Eye (tissue), 1 donor: ENCODE measurements around the gene CEP85L.
A peak's percentile ranks its signal among the peaks of the same experiment; 100 is the strongest.

Experiments
- DNase-seq: peaks from one replicate; pipeline ENCODE4 v3.0.0-alpha.2; 2015

Gene CEP85L

DNA sequence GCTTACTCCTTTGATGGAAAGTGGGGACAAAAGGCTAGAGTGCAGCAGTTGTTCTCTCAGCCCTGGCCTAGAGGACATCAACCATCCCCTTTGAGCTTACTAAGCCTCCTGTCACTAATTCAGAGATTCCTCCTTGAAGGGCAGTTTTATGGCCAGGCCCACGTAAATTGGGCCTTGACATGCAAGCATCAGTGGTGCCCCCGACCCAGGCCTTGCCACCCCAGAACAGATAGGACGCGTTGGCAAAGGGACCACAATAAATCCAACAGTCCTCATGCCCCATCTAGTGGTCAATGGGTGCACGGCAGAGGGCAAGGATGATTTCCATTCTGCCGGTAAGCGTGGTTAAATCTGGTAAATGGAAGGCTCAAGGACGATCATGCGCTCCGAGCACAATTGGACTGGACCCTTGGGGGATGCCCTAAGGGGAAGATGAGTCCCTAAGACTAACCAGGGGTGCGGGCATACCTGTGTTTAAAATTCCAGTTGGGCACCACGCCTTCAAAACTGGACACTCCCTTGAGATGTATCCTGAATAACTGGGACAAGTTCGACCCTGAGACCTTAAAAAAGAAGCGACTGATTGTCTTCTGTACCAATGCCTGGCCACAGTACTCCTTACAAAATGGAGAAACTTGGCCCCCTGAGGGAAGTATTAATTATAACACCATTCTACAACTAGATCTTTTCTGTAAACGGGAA lies 32.6 kb downstream of the CEP85L start:
- DNase-seq = peak; percentile 21

DNA sequence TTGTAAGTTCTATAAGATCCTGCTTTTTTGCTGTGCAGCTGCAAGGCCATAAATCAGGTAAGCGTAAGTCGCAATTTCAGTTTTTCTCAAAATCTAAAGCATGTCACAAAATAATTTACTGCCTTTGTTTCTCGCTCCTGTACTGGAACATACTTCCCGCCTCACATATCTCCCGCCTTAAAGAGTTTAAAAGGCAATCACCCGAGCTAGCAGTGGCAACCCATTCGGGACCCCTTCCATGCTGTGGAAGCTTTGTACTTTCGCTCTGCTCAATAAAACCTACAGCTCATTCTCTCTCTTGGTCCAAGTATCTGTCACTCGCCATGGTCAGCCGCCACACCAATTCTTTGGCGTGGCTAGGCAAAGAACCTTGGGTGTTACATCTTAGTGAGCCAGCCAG lies 34.0 kb downstream of the CEP85L start:
- no peak for DNase-seq

DNA sequence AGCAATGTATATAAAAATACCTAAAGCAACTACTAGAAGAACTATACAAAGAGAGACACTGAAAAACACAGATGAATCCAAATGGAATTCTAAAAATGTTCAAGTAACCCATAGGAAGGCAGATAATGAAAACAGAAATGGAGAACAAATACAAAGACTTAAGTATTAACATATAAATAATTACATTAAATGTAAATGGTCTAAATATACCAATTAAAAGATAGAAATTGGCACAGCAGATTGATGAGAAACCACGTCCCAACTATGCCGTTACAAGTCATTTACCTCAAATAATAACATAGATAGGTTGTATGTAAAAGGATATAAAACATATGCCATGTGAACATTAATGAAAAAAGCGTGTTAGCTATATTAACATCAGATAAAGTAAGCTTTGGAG lies 40.1 kb downstream of the CEP85L start:
- DNase-seq = no peak

DNA sequence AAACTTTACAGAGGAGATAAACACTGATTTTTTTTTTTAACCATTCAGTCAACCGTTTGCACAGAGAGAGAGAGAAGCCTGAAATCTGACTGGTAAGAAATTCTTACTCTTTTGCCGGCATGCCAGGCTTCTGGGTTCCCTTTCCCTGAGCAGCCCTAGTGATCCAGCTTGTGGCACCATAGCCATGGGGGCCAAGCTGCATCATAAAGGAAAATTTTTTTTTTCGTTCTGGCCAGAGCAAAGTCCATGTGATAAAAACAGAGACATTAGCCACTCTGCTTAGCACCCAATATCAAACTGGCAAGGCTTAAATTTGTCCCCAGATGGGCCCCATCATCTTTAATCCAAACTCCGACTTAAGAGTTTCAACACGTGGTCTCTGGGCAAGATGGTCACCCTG lies 44.5 kb downstream of the CEP85L start:
- no peak for DNase-seq

DNA sequence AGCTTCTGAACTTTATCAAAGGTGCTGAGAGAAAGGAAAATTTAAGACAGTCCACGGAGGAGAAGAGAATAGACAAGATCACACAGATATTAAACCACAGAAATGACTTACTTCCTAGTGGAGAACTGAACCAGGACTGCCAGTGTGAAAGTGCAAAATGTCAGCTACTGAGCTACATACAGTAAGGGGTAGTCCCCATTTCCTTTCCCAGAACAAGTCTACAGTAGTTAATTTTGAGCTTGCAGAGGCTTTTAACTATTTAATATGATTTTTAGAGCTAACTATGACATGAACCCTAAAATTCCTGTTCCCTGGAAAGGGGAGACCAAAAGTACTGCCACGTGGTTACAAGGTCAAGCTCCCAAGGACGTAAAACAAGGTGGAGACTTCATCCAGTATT lies 45.1 kb downstream of the CEP85L start:
- no peak for DNase-seq

DNA sequence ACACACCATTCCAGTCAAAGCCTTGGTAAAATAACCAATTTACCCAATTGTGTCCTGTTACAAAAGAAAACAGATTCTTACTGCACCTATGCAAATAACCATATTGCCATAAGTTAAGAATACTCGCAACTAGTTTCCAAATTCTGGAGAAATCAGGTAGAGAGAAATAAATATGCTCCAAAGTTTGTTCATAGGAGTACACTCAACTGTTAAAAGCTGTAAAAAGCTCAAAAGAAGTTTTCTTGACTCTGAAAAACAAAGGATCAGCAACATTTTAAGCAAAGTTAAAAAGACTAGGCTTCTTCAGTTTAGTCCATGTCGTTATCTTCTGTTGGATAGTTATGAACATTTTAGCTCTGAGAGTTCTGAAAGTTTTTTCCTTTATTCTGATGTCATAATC lies 48.0 kb downstream of the CEP85L start:
- DNase-seq = no peak

DNA sequence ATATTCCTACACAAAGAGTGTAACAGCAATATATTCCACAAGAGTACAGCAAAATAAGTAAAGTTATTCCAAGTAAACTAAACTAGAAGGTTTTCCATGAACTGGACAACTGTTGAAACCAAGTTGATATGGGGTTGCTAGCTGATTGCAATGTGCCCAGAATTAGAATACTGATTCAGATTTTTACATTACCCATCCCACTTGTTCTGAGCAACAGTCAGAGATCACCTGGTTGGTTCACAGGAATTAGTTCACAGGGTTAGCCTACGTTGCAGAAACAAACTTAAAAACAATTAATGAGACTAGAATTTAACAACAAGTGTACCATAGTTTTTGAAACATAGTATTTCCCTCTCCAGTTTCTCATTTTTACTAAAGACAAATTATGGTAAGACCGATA lies 49.1 kb downstream of the CEP85L start:
- no peak for DNase-seq

DNA sequence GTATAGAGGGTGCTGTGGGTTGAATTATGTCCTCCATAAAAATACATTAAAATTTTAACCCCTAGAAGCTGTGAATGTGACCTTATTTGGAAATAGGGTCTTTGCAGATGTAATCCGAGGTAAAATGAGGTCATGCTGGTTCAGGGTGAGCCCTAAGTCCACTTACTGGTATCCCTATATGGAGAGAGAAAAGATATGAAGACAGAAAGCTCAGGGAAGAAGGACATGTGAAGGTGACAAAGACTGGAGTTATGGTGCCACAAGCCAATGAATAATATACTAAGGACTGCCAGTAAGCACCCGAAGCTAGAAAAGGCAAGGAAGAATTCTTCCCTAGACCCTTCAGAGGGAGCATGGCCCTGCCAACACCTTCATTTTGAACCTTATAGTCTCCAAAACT lies 53.1 kb downstream of the CEP85L start:
- no peak for DNase-seq

DNA sequence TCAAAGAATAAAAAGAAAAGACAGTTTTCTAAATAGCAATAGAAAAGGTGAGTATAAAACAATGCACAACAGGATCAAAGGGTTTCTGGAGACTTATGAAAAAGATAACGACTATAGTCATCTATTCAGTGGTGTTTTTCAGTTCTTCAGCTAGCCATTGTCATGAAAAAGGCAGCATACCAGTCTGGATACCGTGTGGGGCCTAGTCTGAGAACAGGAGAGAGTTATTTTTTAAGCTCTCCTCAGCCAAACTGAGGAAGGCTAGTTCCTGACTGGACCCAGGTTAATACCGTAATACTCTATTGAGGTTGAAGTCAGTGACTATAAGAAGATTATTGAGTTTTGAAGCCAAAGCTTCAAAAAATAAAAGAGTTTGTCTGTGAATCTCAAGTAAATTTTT lies 53.8 kb downstream of the CEP85L start:
- no peak for DNase-seq

DNA sequence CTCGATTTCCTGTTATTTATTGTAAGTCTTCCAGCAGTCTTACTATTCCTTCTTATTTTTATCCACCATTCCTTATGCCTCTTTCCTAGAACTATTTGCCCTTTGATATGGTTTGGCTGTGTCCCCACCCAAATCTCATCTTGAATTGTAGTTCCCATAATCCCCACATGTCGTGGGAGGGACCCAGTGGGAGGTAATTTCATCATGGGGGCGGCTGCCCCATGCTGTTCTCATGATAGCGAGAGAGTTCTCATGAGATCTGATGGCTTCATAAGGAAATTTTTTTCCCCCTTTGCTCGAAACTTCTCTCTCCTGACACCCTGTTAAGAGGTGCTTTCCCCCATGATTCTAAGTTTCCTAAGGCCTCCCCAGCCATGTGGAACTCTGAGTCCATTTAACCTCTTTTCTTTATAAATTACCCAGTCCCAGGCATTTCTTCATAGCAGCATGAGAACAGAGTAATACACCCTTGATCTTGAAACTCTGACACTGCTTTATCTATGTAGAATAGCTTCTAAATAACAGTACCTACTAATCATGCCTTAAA lies 54.5 kb downstream of the CEP85L start:
- DNase-seq = no peak

DNA sequence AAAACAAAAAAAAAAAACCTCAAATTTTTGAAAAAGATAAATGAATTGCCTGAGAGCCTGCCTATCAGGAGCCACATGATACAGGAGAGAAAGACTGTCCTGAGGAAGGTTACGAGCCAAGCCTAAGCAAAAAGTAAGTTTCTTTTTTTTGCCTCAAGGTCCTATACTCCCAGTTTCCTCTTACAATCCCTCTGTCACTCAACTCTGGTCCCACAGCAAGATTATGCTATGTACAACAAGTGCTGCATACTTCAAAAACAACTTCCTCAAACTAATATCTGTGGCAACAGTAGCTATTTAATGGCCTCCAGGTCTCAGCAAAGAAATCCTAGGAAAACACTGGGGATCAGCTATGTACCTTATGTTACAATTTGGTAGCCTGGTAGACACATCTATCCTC lies 56.5 kb downstream of the CEP85L start:
- DNase-seq = no peak

DNA sequence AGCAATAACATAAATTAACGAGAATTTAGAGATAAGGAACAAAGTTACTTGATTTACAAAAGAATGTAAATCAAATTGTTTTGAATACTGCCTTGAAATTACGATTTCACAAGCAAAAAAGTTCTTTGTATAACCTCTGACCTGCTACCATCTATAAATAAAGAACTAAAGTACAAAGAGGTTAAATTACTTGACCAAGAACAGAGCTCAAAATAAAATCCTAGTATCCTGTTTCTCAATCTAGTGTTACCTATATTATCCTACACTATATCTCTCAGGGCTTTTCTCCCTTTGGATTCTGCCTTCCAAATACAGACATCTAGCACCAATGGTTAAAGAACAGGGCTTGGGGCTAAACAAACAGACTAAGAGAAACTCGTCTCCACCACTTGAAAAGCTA lies 59.5 kb downstream of the CEP85L start:
- DNase-seq = no peak

DNA sequence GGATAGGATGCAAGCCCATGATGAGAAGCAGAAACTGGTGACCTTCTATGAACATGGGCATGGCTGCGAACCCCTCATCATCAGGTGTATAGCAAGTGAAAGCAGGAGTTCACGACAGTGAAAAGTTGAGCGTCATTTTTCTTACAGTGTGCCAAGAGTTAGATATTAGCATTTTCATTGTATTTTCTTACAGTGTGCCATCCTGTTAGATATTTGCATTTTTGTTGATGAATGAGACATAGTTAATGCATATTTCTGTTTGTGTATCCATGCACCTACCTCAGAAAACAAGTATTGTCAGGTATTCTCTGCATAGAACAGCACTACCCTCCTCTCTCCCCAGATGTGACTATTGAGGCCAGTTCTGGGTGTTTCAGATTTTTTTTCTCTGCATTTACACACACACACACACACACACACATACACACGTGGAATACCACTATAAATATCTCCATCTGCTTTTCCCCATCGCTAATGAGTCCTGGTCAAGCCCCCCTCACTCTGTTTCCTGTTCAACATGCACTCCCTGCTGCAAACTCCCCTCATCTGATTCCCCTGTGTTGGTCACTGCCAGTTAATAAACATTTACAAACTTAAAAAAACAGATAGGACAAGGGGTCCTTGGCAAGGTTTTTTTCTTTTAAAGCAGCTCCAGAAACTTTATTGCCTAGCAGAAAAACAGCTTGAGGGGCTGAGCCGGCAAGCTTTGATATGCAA lies 61.6 kb downstream of the CEP85L start:
- no peak for DNase-seq

DNA sequence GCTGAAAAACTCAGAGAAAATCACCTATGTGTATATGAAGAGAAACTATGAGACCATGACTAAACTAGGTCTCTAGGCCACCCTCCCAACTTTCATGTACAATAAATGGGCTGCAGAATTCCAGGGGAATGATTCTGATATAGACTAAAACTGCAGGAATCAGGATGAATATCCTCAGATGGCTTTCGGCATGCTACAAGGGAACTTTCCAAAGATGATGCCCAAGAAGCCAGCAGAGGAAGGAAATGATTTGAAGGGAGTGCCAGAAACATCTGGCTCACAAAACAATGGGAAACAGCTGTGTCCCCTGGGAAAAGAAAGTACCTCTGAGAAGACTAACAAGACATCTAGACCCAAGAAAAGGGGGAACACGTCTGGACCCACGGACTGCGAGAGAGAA lies 62.2 kb downstream of the CEP85L start:
- no peak for DNase-seq

DNA sequence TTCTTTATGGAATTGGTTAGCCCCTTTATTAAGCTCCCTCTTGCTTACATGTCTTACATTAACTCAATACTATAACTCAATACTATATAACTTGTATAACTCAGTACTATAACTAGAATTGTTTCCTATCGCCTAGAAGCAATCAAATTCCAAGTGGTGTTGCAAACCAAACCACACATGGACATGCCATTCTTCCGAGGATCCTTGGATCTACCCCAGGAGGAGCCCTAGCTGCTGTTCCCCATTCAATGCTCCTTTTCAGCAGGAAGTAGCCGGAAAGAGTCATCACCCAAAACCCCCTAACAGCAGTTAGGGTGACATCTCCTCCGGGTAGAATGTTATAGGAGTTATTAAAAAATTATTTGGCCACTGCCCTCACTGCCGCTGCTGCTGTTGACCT lies 62.8 kb downstream of the CEP85L start:
- DNase-seq = no peak

DNA sequence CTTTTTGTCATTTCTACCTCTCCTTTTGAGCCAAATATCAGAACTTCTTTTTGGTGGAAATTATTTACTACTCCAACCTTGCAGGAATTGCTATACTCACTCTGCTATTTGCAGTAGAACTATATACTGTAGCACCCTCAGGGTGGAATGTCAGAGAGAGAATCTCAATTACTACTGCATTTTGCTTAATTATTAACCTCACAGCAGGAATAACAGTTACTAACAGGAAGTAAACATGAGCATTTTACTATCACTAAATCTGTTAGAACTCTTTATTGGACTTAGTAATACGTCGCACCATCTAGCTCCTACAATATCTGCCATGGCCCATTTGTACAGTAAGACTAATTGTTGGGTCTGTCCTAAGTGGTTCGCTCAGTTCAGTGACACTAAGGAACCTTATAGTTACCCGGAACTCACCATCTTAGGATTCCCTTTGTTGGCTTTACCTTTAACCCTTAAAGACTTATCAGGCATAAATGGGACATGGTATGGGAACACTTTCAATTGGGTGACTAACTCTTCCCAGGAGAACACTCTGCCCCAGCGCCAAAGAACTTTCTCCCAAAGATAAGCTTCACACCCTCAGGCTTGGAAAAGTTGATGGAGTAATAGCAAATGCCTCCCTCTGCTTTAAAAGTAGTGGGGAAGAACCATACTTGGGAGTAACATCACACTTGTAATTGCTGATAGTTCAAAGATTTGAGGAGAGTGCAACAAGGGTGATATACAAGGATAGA lies 64.5 kb downstream of the CEP85L start:
- DNase-seq = no peak

DNA sequence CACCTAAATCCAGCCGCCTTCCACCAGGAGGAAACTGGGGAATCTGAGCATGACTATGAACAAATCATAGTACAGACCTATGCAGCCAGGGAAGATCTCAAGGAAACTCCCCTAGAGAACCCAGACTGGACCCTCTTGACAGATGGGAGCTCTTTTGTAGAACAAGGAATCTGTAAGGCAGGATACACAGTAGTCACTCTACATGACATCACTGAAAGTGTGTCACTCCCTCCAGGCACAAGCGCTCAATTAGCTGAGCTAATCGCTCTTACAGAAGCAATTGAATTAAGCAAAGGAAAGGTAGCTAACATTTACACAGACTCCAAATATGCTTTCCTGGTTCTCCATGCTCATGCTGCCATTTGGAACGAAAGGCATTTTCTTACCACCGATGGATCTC lies 66.5 kb downstream of the CEP85L start:
- no peak for DNase-seq

DNA sequence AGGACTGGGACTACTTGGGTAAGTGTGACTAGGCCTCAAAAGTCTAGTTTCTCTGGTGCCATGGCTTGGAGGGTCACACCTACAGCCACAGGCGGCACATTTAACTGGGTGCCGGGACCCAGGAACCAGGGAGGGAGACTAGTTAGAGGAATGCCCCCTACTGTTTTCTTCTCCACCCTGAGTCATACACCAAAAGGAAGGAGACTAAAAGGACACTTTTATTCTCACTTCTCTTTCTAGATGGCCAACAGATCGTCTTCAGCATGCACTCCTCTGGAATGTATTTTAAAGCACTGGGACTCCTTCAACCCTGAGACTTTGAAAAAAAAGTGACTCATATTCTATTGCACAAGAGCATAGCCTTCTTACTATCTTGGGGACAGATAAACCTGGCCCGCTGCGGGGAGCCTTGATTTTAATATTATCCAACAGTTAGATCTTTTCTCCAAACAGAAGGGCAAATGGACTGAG lies 69.9 kb downstream of the CEP85L start:
- no peak for DNase-seq

DNA sequence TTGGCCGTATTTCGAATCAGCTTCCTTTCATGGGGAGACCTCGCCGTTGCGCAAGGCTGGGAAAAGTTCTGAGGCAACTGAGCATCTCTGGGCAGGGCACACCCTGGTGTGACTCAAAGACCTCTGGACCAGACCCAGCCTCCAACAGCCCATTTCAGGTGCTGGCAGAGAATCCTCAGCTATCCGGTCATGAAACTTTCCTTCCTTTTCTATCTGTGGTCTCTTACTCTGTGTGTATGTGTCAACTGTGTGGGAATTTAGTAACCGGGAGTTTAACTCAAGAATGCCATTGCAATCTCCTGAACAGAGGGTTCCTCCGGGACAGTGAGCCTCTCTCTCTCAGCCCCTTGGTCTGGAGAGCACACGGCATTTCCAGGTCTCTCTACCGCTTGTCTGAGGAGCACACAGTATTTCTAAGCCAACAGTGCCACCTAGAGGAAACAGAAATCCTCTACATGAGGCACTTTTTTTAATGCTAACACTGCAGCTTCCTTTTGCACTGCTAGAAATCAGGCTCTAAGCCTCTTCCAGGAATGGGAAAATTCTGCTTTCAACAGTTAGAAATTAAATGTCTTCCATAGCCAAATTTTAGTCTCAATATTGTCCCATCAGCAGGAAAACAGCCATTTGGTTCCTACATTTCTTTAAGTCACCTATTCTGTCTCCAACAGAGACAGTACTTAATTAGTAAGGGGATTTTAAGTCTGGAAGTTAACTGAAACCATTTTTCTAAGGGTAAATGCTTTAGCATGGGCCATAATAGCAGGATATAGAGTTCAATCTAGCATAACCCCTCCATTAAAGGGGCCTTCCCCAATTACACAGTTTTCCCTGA lies 70.6 kb downstream of the CEP85L start:
- DNase-seq = peak; percentile 87

DNA sequence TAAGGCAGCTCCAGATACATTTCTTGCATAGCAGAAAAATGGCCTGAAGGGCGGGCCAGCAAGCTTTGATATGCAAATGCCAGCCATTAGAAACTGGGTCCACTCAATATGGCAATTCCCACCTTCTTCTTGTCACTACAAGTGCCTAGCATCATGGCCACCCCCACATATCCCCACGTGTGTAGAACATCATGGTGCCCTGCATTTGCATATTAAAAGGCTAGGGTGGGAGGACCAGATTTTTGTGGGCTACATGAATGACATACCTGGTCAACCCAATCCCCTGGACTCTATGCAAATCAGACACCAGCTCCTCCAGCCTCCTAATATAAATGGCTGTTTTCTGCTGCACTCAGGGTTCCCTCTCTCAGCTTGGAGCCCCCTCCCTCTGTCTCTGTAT lies 71.6 kb downstream of the CEP85L start:
- no peak for DNase-seq

DNA sequence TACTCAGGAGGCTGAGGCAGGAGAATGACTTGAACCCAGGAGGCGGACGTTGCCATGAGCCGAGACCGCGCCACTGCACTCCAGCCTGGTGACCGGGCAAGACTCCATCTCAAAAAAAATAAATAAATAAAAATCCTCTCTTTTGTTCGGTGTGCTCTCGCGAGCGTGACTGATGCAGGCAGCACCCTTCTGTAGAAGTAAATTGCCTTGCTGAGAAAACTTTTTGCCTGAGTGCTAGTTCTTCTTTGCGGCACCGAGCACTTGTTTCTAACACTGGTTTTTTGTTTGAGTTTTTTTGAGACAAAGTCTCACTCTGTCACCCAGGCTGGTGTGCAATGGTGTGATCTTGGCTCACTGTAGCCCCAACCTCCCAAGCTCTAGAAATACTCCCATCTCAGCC lies 72.8 kb downstream of the CEP85L start:
- no peak for DNase-seq

DNA sequence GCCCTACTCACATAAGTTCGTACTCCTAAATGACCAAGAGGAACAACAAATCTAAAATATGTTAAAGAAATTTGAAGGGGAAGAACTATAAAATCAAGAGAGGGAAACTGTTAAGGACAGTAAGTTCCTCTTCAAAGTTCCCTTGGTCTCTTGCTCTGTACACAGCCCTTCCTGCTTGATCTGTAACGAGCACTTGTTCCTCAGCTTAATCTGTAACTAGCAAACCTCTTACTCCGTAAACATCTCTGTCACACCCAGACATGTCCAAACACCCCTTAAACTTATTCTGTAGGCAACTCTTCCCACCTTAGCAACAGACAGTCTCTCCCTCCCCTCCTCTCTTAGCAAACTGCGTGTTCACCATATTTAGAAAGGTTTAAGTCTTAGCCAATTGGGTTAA lies 73.4 kb downstream of the CEP85L start:
- no peak for DNase-seq
